IMR-90 (cell line): ENCODE measurements around the gene IFNA4. TPM values are rescaled to one million over a fixed set of nuclear protein-coding genes. Genes with fewer than 3 reads are reported as not detected.
"Not testable (repeated sequence)": the region's sequence is repeated elsewhere in the genome, so short reads cannot be mapped to it uniquely, and the experiment has no call there.

Experiments
- ATAC-seq: fragments of 200-7000 bp; cut with Tn5 transposase; 2 replicates; pipeline ENCODE4 v1.9.1; 2020; ENCODE audit warnings: low read depth, mild to moderate bottlenecking, moderate library complexity
- BruUV-seq: library from RNA; stranded (reverse); fragments of 400-500 nt; replicated peaks from 2 replicates; lab custom pipeline; 2021; lab: Mats Ljungman, UMichigan
- CTCF ChIA-PET: fragments of 300-600 bp; formaldehyde crosslinking; extraction: SDS; loops from one replicate; lab custom pipeline; 2021; ENCODE audit warnings: antibody characterized with exemption; lab: Yijun Ruan, JAX
- POLR2A ChIA-PET: fragments of 300-600 bp; sonication (Branson Sonifier 250); formaldehyde crosslinking; loops from one replicate; lab custom pipeline; 2022; ENCODE audit warnings: antibody characterized with exemption; ENCODE audit not compliant: unreplicated experiment; lab: Charles Lee
- DNase-seq: peaks from one replicate; pipeline ENCODE4 v3.0.0; 2013
- H2AFZ ChIP-seq: replicated peaks from 2 replicates; pipeline ENCODE3; 2013; ENCODE audit warnings: low read length, mild to moderate bottlenecking; ENCODE audit not compliant: poor library complexity
- H2AK5ac ChIP-seq: 2 replicates; pipeline ENCODE4 v1.6.1; 2013; ENCODE audit warnings: low read depth, low read length, inconsistent platforms
- H2AK9ac ChIP-seq: replicated peaks from 2 replicates; pipeline ENCODE3; 2013; ENCODE audit warnings: mild to moderate bottlenecking, low read depth, low read length, moderate library complexity; ENCODE audit not compliant: poor library complexity
- H2BK120ac ChIP-seq: 2 replicates; pipeline ENCODE4 v1.6.1; 2013; ENCODE audit warnings: low read depth, low read length, inconsistent platforms
- H2BK15ac ChIP-seq: 3 replicates; pipeline ENCODE4 v1.6.1; 2013; ENCODE audit warnings: low read depth, low read length, inconsistent platforms
- H2BK20ac ChIP-seq: 2 replicates; pipeline ENCODE4 v1.6.1; 2013; ENCODE audit warnings: low read depth, mild to moderate bottlenecking, inconsistent platforms, low read length, moderate library complexity
- H2BK5ac ChIP-seq: 2 replicates; pipeline ENCODE4 v1.6.1; 2013; ENCODE audit warnings: mild to moderate bottlenecking, low read depth, low read length, inconsistent platforms; ENCODE audit not compliant: poor library complexity, severe bottlenecking
- H3K14ac ChIP-seq: replicated peaks from 2 replicates; pipeline ENCODE4 v1.6.1; 2013; ENCODE audit warnings: low read depth, low read length, inconsistent platforms
- H3K18ac ChIP-seq: 2 replicates; pipeline ENCODE4 v1.6.1; 2013; ENCODE audit warnings: low read depth, low read length, control low read depth
- H3K23ac ChIP-seq: 2 replicates; pipeline ENCODE4 v1.6.1; 2013; ENCODE audit warnings: low read depth, low read length, inconsistent platforms
- H3K27ac ChIP-seq: 2 replicates; pipeline ENCODE4 v1.5.1; 2013; ENCODE audit warnings: mild to moderate bottlenecking, control low read depth, low read length; ENCODE audit not compliant: insufficient read depth
- H3K27me3 ChIP-seq: 2 replicates; pipeline ENCODE4 v1.6.1; 2013; ENCODE audit warnings: low read length; ENCODE audit not compliant: control insufficient read depth, insufficient read depth
- H3K36me3 ChIP-seq: 2 replicates; pipeline ENCODE4 v1.6.1; 2013; ENCODE audit warnings: low read length, mixed read lengths; ENCODE audit not compliant: control insufficient read depth, insufficient read depth
- H3K4ac ChIP-seq: 2 replicates; pipeline ENCODE4 v1.6.1; 2013; ENCODE audit warnings: low read depth, low read length, inconsistent platforms
- H3K4me1 ChIP-seq: 2 replicates; pipeline ENCODE4 v1.6.1; 2013; ENCODE audit warnings: low read length, mixed read lengths; ENCODE audit not compliant: control insufficient read depth, insufficient read depth
- H3K4me2 ChIP-seq: 2 replicates; pipeline ENCODE4 v1.6.1; 2013; ENCODE audit warnings: low read depth, mild to moderate bottlenecking, control low read depth, low read length, moderate library complexity
- H3K4me3 ChIP-seq: 2 replicates; pipeline ENCODE4 v1.5.1; 2013; ENCODE audit warnings: low read depth, mild to moderate bottlenecking, control low read depth, low read length, moderate library complexity; ENCODE audit not compliant: insufficient read depth
- H3K56ac ChIP-seq: 2 replicates; pipeline ENCODE4 v1.6.1; 2013; ENCODE audit warnings: low read length, inconsistent platforms; ENCODE audit not compliant: insufficient read depth; ENCODE audit errors: extremely low read depth
- H3K79me1 ChIP-seq, 2 experiments: 2 replicates each; pipeline ENCODE4 v1.6.1; 2013; ENCODE audit warnings: low read length in 2 of 2, inconsistent platforms in 1 of 2, low read depth in 1 of 2
- H3K9ac ChIP-seq: 2 replicates; pipeline ENCODE4 v1.6.1; 2013; ENCODE audit warnings: low read depth, low read length, control low read depth
- H3K9me1 ChIP-seq: 2 replicates; pipeline ENCODE4 v1.6.1; 2013; ENCODE audit warnings: low read length, inconsistent platforms; ENCODE audit not compliant: insufficient read depth
- H3K9me3 ChIP-seq: 2 replicates; pipeline ENCODE4 v1.6.1; 2013; ENCODE audit warnings: low read length; ENCODE audit not compliant: control insufficient read depth, insufficient read depth
- H4K20me1 ChIP-seq: 2 replicates; pipeline ENCODE4 v1.6.1; 2013; ENCODE audit warnings: low read length, inconsistent platforms; ENCODE audit not compliant: insufficient read depth
- H4K5ac ChIP-seq: 2 replicates; pipeline ENCODE4 v1.6.1; 2013; ENCODE audit warnings: mild to moderate bottlenecking, low read depth, low read length, control low read depth
- H4K8ac ChIP-seq, 2 experiments: 2 replicates each; pipeline ENCODE4 v1.6.1; 2013; ENCODE audit warnings: low read depth in 2 of 2, low read length in 2 of 2, control low read depth in 1 of 2, inconsistent platforms in 1 of 2
- H4K91ac ChIP-seq: 2 replicates; pipeline ENCODE4 v1.6.1; 2013; ENCODE audit warnings: low read depth, low read length, inconsistent platforms; ENCODE audit not compliant: insufficient read depth
- WGBS, 2 experiments: methylation state at CpG; one replicate each; pipeline versions ENCODE4 v1.1.5 to v1.1.7; 2013; ENCODE audit warnings: missing lambda C conversion rate in 2 of 2; ENCODE audit not compliant: insufficient read length in 1 of 2; ENCODE audit errors: extremely low coverage in 2 of 2; 5-methylcytosine and 5-hydroxymethylcytosine counted together
- dilution Hi-C: fragments of 300-500 bp; cut with HindIII; formaldehyde crosslinking; loops from one replicate; pipeline ENCODE4 v1.14.3; 2018; ENCODE audit warnings: low sequenced_read_pairs; ENCODE audit not compliant: unreplicated experiment
- in situ Hi-C: fragments of 300-500 bp; cut with MboI; formaldehyde crosslinking; loops from 3 replicates; pipeline ENCODE4 v1.14.3; 2019; ENCODE audit warnings: low sequenced_read_pairs, inconsistent platforms, mixed read lengths
- intact Hi-C: fragments of 100-400 bp; cut with micrococcal nuclease; formaldehyde crosslinking; loops from 2 replicates; pipeline ENCODE4 v1.10.0; 2022
- polyA plus RNA-seq, 3 experiments: library from polyadenylated mRNA; depleted of rRNA; stranded (reverse); fragments of >200 nt; gene quantifications; 2 replicates each; pipeline ENCODE4 v1.2.3, GENCODE V29; 2012; ENCODE audit warnings: low replicate concordance in 1 of 3
- total RNA-seq: library from RNA; depleted of rRNA; stranded (reverse); fragments of >200 nt; gene quantifications from 2 replicates; pipeline ENCODE4 v1.2.3, GENCODE V29; 2012

Gene IFNA4
- total and polyA plus RNA-seq, 2 of the 4 experiments (the other 2 are of a cell fraction), result not detected

DNA sequence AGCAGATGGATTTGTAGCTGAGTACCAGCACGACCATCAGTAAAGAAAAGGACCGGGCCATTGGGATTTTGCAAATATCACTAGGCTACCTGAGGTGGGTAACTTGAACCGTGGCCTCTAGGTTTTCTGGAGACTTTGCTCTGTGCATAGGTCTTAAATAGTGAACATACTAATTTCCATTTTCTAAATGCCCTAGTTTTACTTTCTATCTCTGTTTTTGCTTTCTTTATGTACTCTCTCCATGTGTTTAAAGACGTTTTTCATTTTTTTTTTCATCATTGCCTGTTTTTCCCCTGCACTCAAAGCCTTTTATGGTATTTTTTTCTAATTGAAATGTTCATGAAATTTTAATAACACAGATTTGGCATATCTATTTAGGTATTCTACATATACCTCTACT is 14.7 kb upstream of the IFNA4 start, which contains the start of gene IFNA7:
Gene IFNA7, minus strand, starts transcription at position 101 of the 400 bp plus-strand sequence. Its CDS starts 40 bp downstream, at position 61.
- dilution Hi-C loops, H2BK5ac ChIP-seq, ATAC-seq, H2AFZ ChIP-seq, H3K9me1 ChIP-seq, H4K8ac ChIP-seq, intact Hi-C loops, H3K79me1 ChIP-seq, H3K4ac ChIP-seq, H4K20me1 ChIP-seq, H3K4me3 ChIP-seq, H2BK120ac ChIP-seq, H3K4me1 ChIP-seq, H3K18ac ChIP-seq, H3K23ac ChIP-seq, H4K5ac ChIP-seq, H3K9ac ChIP-seq, H3K9me3 ChIP-seq, H2BK15ac ChIP-seq, DNase-seq, H3K36me3 ChIP-seq, H2AK5ac ChIP-seq, H3K27ac ChIP-seq, H3K27me3 ChIP-seq, H3K56ac ChIP-seq, H2AK9ac ChIP-seq, BruUV-seq, H2BK20ac ChIP-seq, H3K14ac ChIP-seq, H4K91ac ChIP-seq, H3K4me2 ChIP-seq: not testable (repeated sequence)
- POLR2A ChIA-PET, result interaction anchor here (0.6 kb wide), 1 partner anchor 234 kb away, joined by 3 read pairs; no protein-coding TSS in a partner anchor
- CTCF ChIA-PET, result interaction anchor here (1.0 kb wide), 2 partner anchors 117 to 264 kb away, joined by 3 to 6 read pairs; no protein-coding TSS in a partner anchor
- WGBS, 2 experiments, result no CpG with 5 or more reads among the region's 4 CpGs
- in situ Hi-C loops, result loop anchor here (25.0 kb wide), 1 partner anchor 585 kb away; no protein-coding TSS in a partner anchor
